Measurements from ENCODE around the gene ATP5PO. TPM values are rescaled to one million over a fixed set of nuclear protein-coding genes. Genes with fewer than 3 reads are reported as not detected.

ATP5PO gene
- total RNA-seq, 1 experiment from 2014 or later = 386 TPM

DNA sequence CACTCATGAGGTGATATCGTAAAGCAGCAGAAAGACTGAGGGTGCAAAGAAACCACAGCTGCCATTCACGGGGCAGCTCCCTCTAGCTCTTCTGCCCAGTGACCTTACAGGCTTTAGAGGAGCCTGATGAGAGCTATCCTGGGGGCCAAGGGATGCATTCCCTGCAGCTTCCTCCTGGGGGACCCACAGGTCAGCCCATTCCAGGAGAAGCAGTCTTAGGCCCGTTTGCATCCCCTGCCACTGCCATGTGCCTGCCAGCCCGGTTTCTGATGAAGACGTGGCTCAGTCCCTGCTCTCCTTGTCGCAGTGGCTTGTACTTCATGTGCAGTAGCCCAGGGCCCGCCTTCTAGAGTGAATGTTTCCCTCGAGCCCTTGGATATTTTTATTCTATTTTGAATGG is 22.8 kb downstream of the ATP5PO start:
- ATAC-seq = no peak
- no peak overlapping the region for H2AFZ ChIP-seq (ENCODE audit: low read length)
- TF ChIP-seq, protein P1, sequence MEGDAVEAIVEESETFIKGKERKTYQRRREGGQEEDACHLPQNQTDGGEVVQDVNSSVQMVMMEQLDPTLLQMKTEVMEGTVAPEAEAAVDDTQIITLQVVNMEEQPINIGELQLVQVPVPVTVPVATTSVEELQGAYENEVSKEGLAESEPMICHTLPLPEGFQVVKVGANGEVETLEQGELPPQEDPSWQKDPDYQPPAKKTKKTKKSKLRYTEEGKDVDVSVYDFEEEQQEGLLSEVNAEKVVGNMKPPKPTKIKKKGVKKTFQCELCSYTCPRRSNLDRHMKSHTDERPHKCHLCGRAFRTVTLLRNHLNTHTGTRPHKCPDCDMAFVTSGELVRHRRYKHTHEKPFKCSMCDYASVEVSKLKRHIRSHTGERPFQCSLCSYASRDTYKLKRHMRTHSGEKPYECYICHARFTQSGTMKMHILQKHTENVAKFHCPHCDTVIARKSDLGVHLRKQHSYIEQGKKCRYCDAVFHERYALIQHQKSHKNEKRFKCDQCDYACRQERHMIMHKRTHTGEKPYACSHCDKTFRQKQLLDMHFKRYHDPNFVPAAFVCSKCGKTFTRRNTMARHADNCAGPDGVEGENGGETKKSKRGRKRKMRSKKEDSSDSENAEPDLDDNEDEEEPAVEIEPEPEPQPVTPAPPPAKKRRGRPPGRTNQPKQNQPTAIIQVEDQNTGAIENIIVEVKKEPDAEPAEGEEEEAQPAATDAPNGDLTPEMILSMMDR (conservative IDR thresholded peaks at IDR 0.05; ENCODE audit: low read depth, low read length) = 0 out of 2 replicates have a peak, but pooled peaks have one; percentile 17
- TF ChIP-seq EZH2phosphoT487 (IDR thresholded peaks at IDR 0.05; ENCODE audit: borderline replicate concordance, low read length) = no peak
- no peak overlapping the region for H3K9ac ChIP-seq (ENCODE audit: low read length)
- no peaks in the 10 kb centered on the region for H4K20me1 ChIP-seq (ENCODE audit: low read length)
- no peaks in the 10 kb centered on the region for H3K79me2 ChIP-seq (ENCODE audit: low read length)
- intact Hi-C loops (cut with micrococcal nuclease) = no loop called here
- H3K27me3 ChIP-seq (ENCODE audit: low read length) = no peaks in the 10 kb centered on the region
- H3K4me2 ChIP-seq (ENCODE audit: low read length) = no peak overlapping the region
- H3F3A ChIP-seq (ENCODE audit: low read length, unreplicated experiment) = no peaks in the 10 kb centered on the region
- no peak overlapping the region for H3K27ac ChIP-seq (ENCODE audit: low read length)
- no peaks in the 10 kb centered on the region for H3K9me3 ChIP-seq (ENCODE audit: low read length)
- H3K36me3 ChIP-seq (ENCODE audit: low read depth, low read length) = no peaks in the 10 kb centered on the region
- H3K4me3 ChIP-seq (ENCODE audit: low read length) = no peak overlapping the region
- no TSS peak for BruUV-seq (replicated peaks)
- peaks cover 8% of the 10 kb centered on the region for H3K4me1 ChIP-seq (ENCODE audit: insufficient read depth, low read length)
- POLR2A ChIA-PET (ENCODE audit: unreplicated experiment) = no interaction called here
- CTCF ChIA-PET = interaction anchor here (0.6 to 0.7 kb wide), 2 partner anchors 55 to 158 kb away, joined by 3 read pairs; no protein-coding TSS in a partner anchor
- DNase-seq = no peak
- no peaks in the 10 kb centered on the region for H3K9me2 ChIP-seq (replicated peaks; ENCODE audit: low read length)

GRCh38 chr21:33890187-33890586 is 25.4 kb downstream of the ATP5PO start:
- ATAC-seq (no peak), DNase-seq (no peak)
- intact Hi-C loops (cut with micrococcal nuclease) = no loop called here
- H3K9ac ChIP-seq (ENCODE audit: low read length) = no peak overlapping the region
- ChIA-PET CTCF (no interaction called here), POLR2A (ENCODE audit: unreplicated experiment) (no interaction called here)
- H3K9me2 ChIP-seq (replicated peaks; ENCODE audit: low read length) = no peaks in the 10 kb centered on the region
- no peaks in the 10 kb centered on the region for H3K9me3 ChIP-seq (ENCODE audit: low read length)
- H3K4me1 ChIP-seq (ENCODE audit: insufficient read depth, low read length) = peaks cover 8% of the 10 kb centered on the region
- no peak overlapping the region for H3K27ac ChIP-seq (ENCODE audit: low read length)
- TF ChIP-seq EZH2 (IDR thresholded peaks at IDR 0.05; ENCODE audit: low read length, unreplicated experiment) = no peak
- TF ChIP-seq EZH2phosphoT487 (IDR thresholded peaks at IDR 0.05; ENCODE audit: borderline replicate concordance, low read length) = no peak
- TF ChIP-seq, protein P1 (conservative IDR thresholded peaks at IDR 0.05; ENCODE audit: low read depth, low read length) = no peak
- H3K4me3 ChIP-seq (ENCODE audit: low read length) = no peak overlapping the region
- no peaks in the 10 kb centered on the region for H3F3A ChIP-seq (ENCODE audit: low read length, unreplicated experiment)
- no TSS peak for BruUV-seq (replicated peaks)
- H4K20me1 ChIP-seq (ENCODE audit: low read length) = no peaks in the 10 kb centered on the region
- no peak overlapping the region for H2AFZ ChIP-seq (ENCODE audit: low read length)
- no peak overlapping the region for H3K4me2 ChIP-seq (ENCODE audit: low read length)
- no peaks in the 10 kb centered on the region for H3K36me3 ChIP-seq (ENCODE audit: low read depth, low read length)
- H3K79me2 ChIP-seq (ENCODE audit: low read length) = no peaks in the 10 kb centered on the region
- no peaks in the 10 kb centered on the region for H3K27me3 ChIP-seq (ENCODE audit: low read length)

DNA sequence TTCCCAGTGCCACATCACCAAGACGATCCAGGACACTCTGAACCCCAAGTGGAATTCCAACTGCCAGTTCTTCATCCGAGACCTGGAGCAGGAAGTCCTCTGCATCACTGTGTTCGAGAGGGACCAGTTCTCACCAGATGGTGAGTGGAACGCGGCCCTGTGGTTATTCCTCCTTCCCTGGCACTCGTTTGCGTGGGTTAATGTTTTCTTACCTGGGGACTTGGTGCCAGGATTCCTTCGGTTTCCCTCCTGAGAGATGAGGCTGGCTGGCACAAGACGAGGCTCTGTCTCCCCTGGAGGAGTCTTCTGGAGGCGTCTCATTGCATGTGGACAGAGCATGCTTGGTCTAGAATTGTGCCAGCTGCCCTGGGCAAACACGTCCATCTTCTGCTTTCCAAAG is 29.3 kb downstream of the ATP5PO start:
- BruUV-seq (replicated peaks) = no TSS peak

More for the DNA sequence above, 29.3 kb downstream of the ATP5PO start:
- no peak for ATAC-seq
- Histone ChIP-seq H2AFZ (ENCODE audit: low read length) (no peak overlapping the region), H3F3A (ENCODE audit: low read length, unreplicated experiment) (no peaks in the 10 kb centered on the region), H3K27me3 (ENCODE audit: low read length) (no peaks in the 10 kb centered on the region), H4K20me1 (ENCODE audit: low read length) (no peaks in the 10 kb centered on the region), H3K9me2 (replicated peaks; ENCODE audit: low read length) (no peaks in the 10 kb centered on the region), H3K4me1 (ENCODE audit: insufficient read depth, low read length) (no peaks in the 10 kb centered on the region), H3K9me3 (ENCODE audit: low read length) (no peaks in the 10 kb centered on the region), H3K4me2 (ENCODE audit: low read length) (no peak overlapping the region), H3K27ac (ENCODE audit: low read length) (no peak overlapping the region), H3K9ac (ENCODE audit: low read length) (no peak overlapping the region), H3K79me2 (ENCODE audit: low read length) (no peaks in the 10 kb centered on the region), H3K36me3 (ENCODE audit: low read depth, low read length) (no peaks in the 10 kb centered on the region), H3K4me3 (ENCODE audit: low read length) (no peak overlapping the region)
- POLR2A ChIA-PET (ENCODE audit: unreplicated experiment) = no interaction called here
- intact Hi-C loops (cut with micrococcal nuclease) = no loop called here
- no peak for TF ChIP-seq EZH2phosphoT487 (IDR thresholded peaks at IDR 0.05; ENCODE audit: borderline replicate concordance, low read length)
- TF ChIP-seq, protein P1 (conservative IDR thresholded peaks at IDR 0.05; ENCODE audit: low read depth, low read length) = no peak
- no peak for TF ChIP-seq EZH2 (IDR thresholded peaks at IDR 0.05; ENCODE audit: low read length, unreplicated experiment)
- no peak for DNase-seq
- CTCF ChIA-PET = no interaction called here
